Liver (tissue), 9 donors: ENCODE data around the gene RPL9. TPM values are rescaled to one million over a fixed set of nuclear protein-coding genes. Genes with fewer than 3 reads are reported as not detected.

ENCODE experiments used
- DNase-seq: peaks from one replicate; pipeline ENCODE4 v3.0.0-alpha.2; 2017; ENCODE audit warnings: low spot score
- H3K27ac ChIP-seq, 2 donors: one replicate each; pipeline ENCODE4 v1.7.0; 2013; ENCODE audit warnings: inconsistent platforms in 2 of 2, low read length in 2 of 2, control low read depth in 1 of 2, low read depth in 1 of 2, mild to moderate bottlenecking in 1 of 2
- H3K27me3 ChIP-seq, 4 donors: one replicate each; pipeline versions ENCODE4 v1.6.1 to v1.7.0; 2013; ENCODE audit warnings: low read length in 3 of 4, inconsistent platforms in 1 of 4, mild to moderate bottlenecking in 1 of 4, moderate library complexity in 1 of 4; ENCODE audit not compliant: control insufficient read depth in 4 of 4, insufficient read depth in 4 of 4
- H3K36me3 ChIP-seq, 4 donors: one replicate each; pipeline versions ENCODE4 v1.6.1 to v1.7.0; 2013; ENCODE audit warnings: low read length in 3 of 4, mild to moderate bottlenecking in 3 of 4, low read depth in 1 of 4, moderate library complexity in 1 of 4; ENCODE audit not compliant: control insufficient read depth in 4 of 4, insufficient read depth in 3 of 4
- H3K4me1 ChIP-seq, 4 donors: one replicate each; pipeline versions ENCODE4 v1.6.1 to v1.7.0; 2013; ENCODE audit warnings: low read length in 3 of 4, mild to moderate bottlenecking in 3 of 4, moderate library complexity in 1 of 4; ENCODE audit not compliant: control insufficient read depth in 4 of 4, insufficient read depth in 4 of 4
- H3K4me3 ChIP-seq, 3 donors: one replicate each; pipeline versions ENCODE4 v1.6.1 to v1.7.0; 2013; ENCODE audit warnings: low read length in 3 of 3, control low read depth in 1 of 3, low read depth in 1 of 3, mild to moderate bottlenecking in 1 of 3
- H3K9ac ChIP-seq, 2 donors: one replicate each; pipeline ENCODE4 v1.7.0; 2013; ENCODE audit warnings: low read length in 2 of 2, mild to moderate bottlenecking in 2 of 2, moderate library complexity in 2 of 2, control low read depth in 1 of 2, low read depth in 1 of 2
- H3K9me3 ChIP-seq, 4 donors: one replicate each; pipeline versions ENCODE4 v1.6.1 to v1.7.0; 2013; ENCODE audit warnings: low read length in 3 of 4; ENCODE audit not compliant: control insufficient read depth in 4 of 4
- CTCF ChIP-seq: fragments of 150-350 bp; IDR thresholded peaks from 2 replicates; pipeline ENCODE4 v1.5.1; 2017; ENCODE audit warnings: improper control_type of control experiment, low read depth, low read length; ENCODE audit not compliant: missing input control
- EGR1 ChIP-seq, 2 donors: IDR thresholded peaks; 2 replicates each; pipeline ENCODE4 v1.6.1; 2016 to 2018; ENCODE audit warnings: antibody characterized with exemption in 2 of 2, low read depth in 2 of 2
- FOXA1 ChIP-seq: IDR thresholded peaks from 2 replicates; pipeline ENCODE4 v1.6.1; 2016; ENCODE audit warnings: antibody characterized with exemption
- FOXA2 ChIP-seq: IDR thresholded peaks from 2 replicates; pipeline ENCODE4 v1.6.1; 2016; ENCODE audit warnings: antibody characterized with exemption
- GABPA ChIP-seq, 2 donors: IDR thresholded peaks in 1 of 2; conservative IDR thresholded peaks in 1 of 2; 2 replicates each; pipeline ENCODE4 v1.6.1; 2016; ENCODE audit warnings: antibody characterized with exemption in 2 of 2, mild to moderate bottlenecking in 1 of 2, moderate library complexity in 1 of 2
- HNF4A ChIP-seq, 2 donors: conservative IDR thresholded peaks; 2 replicates each; pipeline ENCODE4 v1.6.1; 2016; ENCODE audit warnings: antibody characterized with exemption in 2 of 2, mild to moderate bottlenecking in 2 of 2
- HNF4G ChIP-seq: IDR thresholded peaks from 2 replicates; pipeline ENCODE4 v1.6.1; 2016; ENCODE audit warnings: antibody characterized with exemption
- JUND ChIP-seq, 2 donors: IDR thresholded peaks; 2 replicates each; pipeline ENCODE4 v1.6.1; 2016; ENCODE audit warnings: antibody characterized with exemption in 2 of 2
- NR2F2 ChIP-seq: IDR thresholded peaks from 2 replicates; pipeline ENCODE4 v1.6.1; 2016; ENCODE audit warnings: antibody characterized with exemption
- RAD21 ChIP-seq, 2 donors: IDR thresholded peaks; 2 replicates each; pipeline ENCODE4 v1.6.1; 2016; ENCODE audit warnings: antibody characterized with exemption in 2 of 2, mild to moderate bottlenecking in 2 of 2
- RXRA ChIP-seq, 2 donors: IDR thresholded peaks; 2 replicates each; pipeline ENCODE4 v1.6.1; 2017 to 2018; ENCODE audit warnings: antibody characterized with exemption in 2 of 2, mild to moderate bottlenecking in 1 of 2
- WGBS: extraction: QIAGEN DNeasy Blood & Tissue Kit; methylation state at CpG from one replicate; pipeline ENCODE4 v1.1.7; 2013; 5-methylcytosine and 5-hydroxymethylcytosine counted together
- polyA plus RNA-seq, 2 donors: library from polyadenylated mRNA; stranded (reverse) in 1 of 2; unstranded in 1 of 2; fragments of 200-250 nt in 1 of 2; fragments of >200 nt in 1 of 2; fragmentation: Nextera tagmentation in 1 of 2; extraction: Ambion mirVana in 1 of 2; gene quantifications; one replicate each; pipeline versions ENCODE4 v1.2.1 to v1.2.3, GENCODE V29; 2013 to 2015
- total RNA-seq, 2 donors: library from RNA; depleted of rRNA; stranded (reverse); fragments of >200 nt; gene quantifications; one replicate each; pipeline ENCODE4 v1.2.3, GENCODE V29; 2014
- TF ChIP-seq, protein P1 (sequence below): IDR thresholded peaks from 2 replicates; pipeline ENCODE4 v1.6.1; 2016; ENCODE audit warnings: antibody characterized with exemption
- TF ChIP-seq, protein P2 (sequence below): IDR thresholded peaks from 2 replicates; pipeline ENCODE4 v1.6.1; 2016; ENCODE audit warnings: antibody characterized with exemption
- TF ChIP-seq, protein P3 (sequence below): IDR thresholded peaks from 2 replicates; pipeline ENCODE4 v1.6.1; 2016; ENCODE audit warnings: antibody characterized with exemption
- donor health status: healthy.
- donor health status: healthy.
- donor health status: healthy.
- donor health status: healthy.
- donor health status: healthy.

Gene RPL9
- total and polyA plus RNA-seq, 4 donors, result 427 to 1,176 (median 615) TPM

DNA sequence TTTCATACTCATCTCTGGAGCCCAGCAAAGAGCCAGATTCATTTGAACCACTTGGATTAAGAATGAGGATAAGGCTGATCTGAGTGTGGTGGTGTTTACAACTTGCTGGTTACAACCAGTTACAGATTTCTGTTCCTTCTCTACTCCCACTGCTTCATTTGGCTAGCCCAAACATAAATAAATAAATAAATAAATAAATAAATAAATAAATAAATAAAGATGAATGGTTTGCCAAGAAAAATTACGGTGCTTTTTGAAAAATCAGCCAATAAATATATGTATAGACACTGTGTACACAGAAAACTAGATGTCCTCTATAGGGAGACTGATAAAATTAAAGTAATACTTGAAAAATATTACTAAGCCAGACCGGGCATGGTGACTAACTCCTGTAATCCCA is 17.1 kb downstream of the RPL9 start:
- no peak for TF ChIP-seq EGR1 (IDR thresholded peaks at IDR 0.05; ENCODE audit: low read depth in 2 of 2)
- TF ChIP-seq GABPA (IDR thresholded peaks at IDR 0.05 in 1 of 2, conservative IDR thresholded peaks at IDR 0.05 in 1 of 2), result no peak
- no peak for TF ChIP-seq RXRA (IDR thresholded peaks at IDR 0.05)
- no peak for TF ChIP-seq CTCF
- no peak for TF ChIP-seq JUND (IDR thresholded peaks at IDR 0.05)
- no peak for TF ChIP-seq NR2F2
- 92% methylated on average over 2 of the region's 2 CpGs for WGBS
- Histone ChIP-seq H3K9me3 (no peaks in the 10 kb centered on the region), H3K4me3 (no peak overlapping the region), H3K9ac (no peak overlapping the region), H3K27ac (no peak overlapping the region), H3K36me3 (peaks cover 2 to 8% (median 5%) of the 10 kb centered on the region in 4 donors), H3K27me3 (no peaks in the 10 kb centered on the region), H3K4me1 (peaks cover 2 to 12% (median 5%) of the 10 kb centered on the region in 4 donors)
- DNase-seq, result no peak

GRCh38 chr4:39435659-39436563 is 22.8 kb downstream of the RPL9 start:
- TF ChIP-seq CTCF (peak; percentile 15), RAD21 (IDR thresholded peaks at IDR 0.05) (peak; percentile 69 to 71), GABPA (IDR thresholded peaks at IDR 0.05 in 1 of 2, conservative IDR thresholded peaks at IDR 0.05 in 1 of 2) (no peak)
- Histone ChIP-seq H3K36me3 (peaks cover 0 to 4% (median 2%) of the 10 kb centered on the region in 4 donors), H3K9me3 (no peaks in the 10 kb centered on the region), H3K4me1 (peaks cover 2 to 41% (median 19%) of the 10 kb centered on the region in 4 donors), H3K27ac (no peak overlapping the region), H3K9ac (no peak overlapping the region), H3K4me3 (peak overlapping the region in 1 of 3 donors; percentile 27), H3K27me3 (no peaks in the 10 kb centered on the region)
- 54% methylated on average over 7 of the region's 7 CpGs for WGBS
- no peak for DNase-seq

GRCh38 chr4:39433878-39434492 is 24.7 kb downstream of the RPL9 start:
- 38% methylated on average over 11 of the region's 11 CpGs for WGBS
- TF ChIP-seq FOXA1 (peak; percentile 72), EGR1 (IDR thresholded peaks at IDR 0.05; ENCODE audit: low read depth in 2 of 2) (peak; percentile 64 to 65), HNF4G (no peak), GABPA (IDR thresholded peaks at IDR 0.05 in 1 of 2, conservative IDR thresholded peaks at IDR 0.05 in 1 of 2) (no peak), JUND (IDR thresholded peaks at IDR 0.05) (peak in 1 of 2 donors; percentile 58), RAD21 (IDR thresholded peaks at IDR 0.05) (peak; percentile 55 to 68), FOXA2 (peak; percentile 61), HNF4A (conservative IDR thresholded peaks at IDR 0.05) (peak in 1 of 2 donors; percentile 69), RXRA (IDR thresholded peaks at IDR 0.05) (peak; percentile 66 to 81)
- TF ChIP-seq, protein P1, sequence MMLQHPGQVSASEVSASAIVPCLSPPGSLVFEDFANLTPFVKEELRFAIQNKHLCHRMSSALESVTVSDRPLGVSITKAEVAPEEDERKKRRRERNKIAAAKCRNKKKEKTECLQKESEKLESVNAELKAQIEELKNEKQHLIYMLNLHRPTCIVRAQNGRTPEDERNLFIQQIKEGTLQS, result no peak
- TF ChIP-seq, protein P2, sequence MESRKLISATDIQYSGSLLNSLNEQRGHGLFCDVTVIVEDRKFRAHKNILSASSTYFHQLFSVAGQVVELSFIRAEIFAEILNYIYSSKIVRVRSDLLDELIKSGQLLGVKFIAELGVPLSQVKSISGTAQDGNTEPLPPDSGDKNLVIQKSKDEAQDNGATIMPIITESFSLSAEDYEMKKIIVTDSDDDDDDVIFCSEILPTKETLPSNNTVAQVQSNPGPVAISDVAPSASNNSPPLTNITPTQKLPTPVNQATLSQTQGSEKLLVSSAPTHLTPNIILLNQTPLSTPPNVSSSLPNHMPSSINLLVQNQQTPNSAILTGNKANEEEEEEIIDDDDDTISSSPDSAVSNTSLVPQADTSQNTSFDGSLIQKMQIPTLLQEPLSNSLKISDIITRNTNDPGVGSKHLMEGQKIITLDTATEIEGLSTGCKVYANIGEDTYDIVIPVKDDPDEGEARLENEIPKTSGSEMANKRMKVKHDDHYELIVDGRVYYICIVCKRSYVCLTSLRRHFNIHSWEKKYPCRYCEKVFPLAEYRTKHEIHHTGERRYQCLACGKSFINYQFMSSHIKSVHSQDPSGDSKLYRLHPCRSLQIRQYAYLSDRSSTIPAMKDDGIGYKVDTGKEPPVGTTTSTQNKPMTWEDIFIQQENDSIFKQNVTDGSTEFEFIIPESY, result no peak
- TF ChIP-seq, protein P3, sequence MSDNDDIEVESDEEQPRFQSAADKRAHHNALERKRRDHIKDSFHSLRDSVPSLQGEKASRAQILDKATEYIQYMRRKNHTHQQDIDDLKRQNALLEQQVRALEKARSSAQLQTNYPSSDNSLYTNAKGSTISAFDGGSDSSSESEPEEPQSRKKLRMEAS, result peak; percentile 68

More at GRCh38 chr4:39433878-39434492, 24.7 kb downstream of the RPL9 start:
- H3K27me3 ChIP-seq, result no peaks in the 10 kb centered on the region
- no peak for DNase-seq
- H3K4me3 ChIP-seq, result peak overlapping the region; percentile 3 to 45 (median 27)
- no peak overlapping the region for H3K9ac ChIP-seq
- H3K27ac ChIP-seq, result peak overlapping the region in 1 of 2 donors; percentile 55
- H3K9me3 ChIP-seq, result no peaks in the 10 kb centered on the region
- H3K36me3 ChIP-seq, result peaks cover 0 to 4% (median 1%) of the 10 kb centered on the region in 4 donors
- H3K4me1 ChIP-seq, result peaks cover 5 to 54% (median 35%) of the 10 kb centered on the region in 4 donors
